CD4-positive, alpha-beta memory T cell (primary cell): ENCODE data around the gene SLC44A5. TPM values are rescaled to one million over a fixed set of nuclear protein-coding genes. Genes with fewer than 3 reads are reported as not detected.

Source experiments
- CTCF ChIA-PET: fragments of 350-600 bp; sonication (Branson Sonifier 250); formaldehyde crosslinking; loops from one replicate; lab custom pipeline; 2021; ENCODE audit warnings: inconsistent platforms; ENCODE audit not compliant: partially characterized antibody; lab: Charles Lee
- POLR2A ChIA-PET: fragments of 350-600 bp; sonication (Branson Sonifier 250); formaldehyde crosslinking; loops from one replicate; lab custom pipeline; 2021; ENCODE audit not compliant: partially characterized antibody; lab: Charles Lee
- DNase-seq, 5 donors: peaks; one replicate each; pipeline versions ENCODE4 v3.0.0 to v3.0.0-alpha.2; 2020 to 2022; ENCODE audit warnings: mixed read lengths in 1 of 5
- H3K27ac ChIP-seq: one replicate; pipeline ENCODE4 v1.7.0; 2013; ENCODE audit warnings: low read depth, low read length
- H3K27me3 ChIP-seq: 2 replicates; pipeline ENCODE4 v1.7.0; 2013; ENCODE audit warnings: mild to moderate bottlenecking, low read length, moderate library complexity; ENCODE audit not compliant: insufficient read depth
- H3K36me3 ChIP-seq: 2 replicates; pipeline ENCODE4 v1.7.0; 2013; ENCODE audit warnings: mild to moderate bottlenecking, low read length, moderate library complexity; ENCODE audit not compliant: insufficient read depth
- H3K4me1 ChIP-seq: 2 replicates; pipeline ENCODE4 v1.7.0; 2013; ENCODE audit warnings: mild to moderate bottlenecking, low read length, moderate library complexity; ENCODE audit not compliant: insufficient read depth
- H3K4me3 ChIP-seq, 2 donors: one replicate each; pipeline ENCODE4 v1.7.0; 2013; ENCODE audit warnings: low read length in 2 of 2, mild to moderate bottlenecking in 1 of 2
- H3K9me3 ChIP-seq, 2 donors: one replicate each; pipeline ENCODE4 v1.7.0; 2013; ENCODE audit warnings: low read length in 2 of 2, control low read depth in 1 of 2; ENCODE audit not compliant: control insufficient read depth in 1 of 2
- H3K27ac Mint-ChIP-seq, 7 donors: one replicate each; pipeline ENCODE4 v1.8.0; 2020 to 2021; ENCODE audit warnings: mixed read lengths in 7 of 7, mild to moderate bottlenecking in 6 of 7, inconsistent platforms in 3 of 7, moderate library complexity in 3 of 7
- H3K27me3 Mint-ChIP-seq, 2 donors: one replicate each; pipeline ENCODE4 v1.8.0; 2020 to 2021; ENCODE audit warnings: mixed read lengths in 2 of 2
- H3K36me3 Mint-ChIP-seq, 2 donors: one replicate each; pipeline ENCODE4 v1.8.0; 2020 to 2021; ENCODE audit warnings: mixed read lengths in 2 of 2, inconsistent platforms in 1 of 2, mild to moderate bottlenecking in 1 of 2
- H3K4me1 Mint-ChIP-seq, 4 donors: one replicate each; pipeline ENCODE4 v1.8.0; 2020 to 2021; ENCODE audit warnings: mixed read lengths in 4 of 4, mild to moderate bottlenecking in 1 of 4
- H3K4me3 Mint-ChIP-seq, 8 donors: one replicate each; pipeline ENCODE4 v1.8.0; 2020 to 2021; ENCODE audit warnings: mixed read lengths in 8 of 8, mild to moderate bottlenecking in 7 of 8, moderate library complexity in 6 of 8, inconsistent platforms in 3 of 8
- H3K9me3 Mint-ChIP-seq, 8 donors: one replicate each; pipeline ENCODE4 v1.8.0; 2020 to 2021; ENCODE audit warnings: mixed read lengths in 8 of 8, mild to moderate bottlenecking in 5 of 8, inconsistent platforms in 3 of 8, moderate library complexity in 1 of 8
- intact Hi-C: fragments of 100-400 bp; cut with micrococcal nuclease; formaldehyde crosslinking; loops from one replicate; pipeline ENCODE4 v1.15.1; 2023
- polyA plus RNA-seq, 2 donors: library from polyadenylated mRNA; unstranded; fragments of 300-500 nt; fragmentation: Illumina TruSeq; gene quantifications; one replicate each; pipeline ENCODE4 v1.2.3, GENCODE V29; 2021
- total RNA-seq, 2 experiments: library from RNA; stranded (reverse); gene quantifications; one replicate each; pipeline ENCODE4 v1.2.3, GENCODE V29; 2021

SLC44A5 gene
- total and polyA plus RNA-seq, 4 experiments from 2014 or later = 1.0 to 3.3 (median 3.0) TPM; not detected in 1

DNA sequence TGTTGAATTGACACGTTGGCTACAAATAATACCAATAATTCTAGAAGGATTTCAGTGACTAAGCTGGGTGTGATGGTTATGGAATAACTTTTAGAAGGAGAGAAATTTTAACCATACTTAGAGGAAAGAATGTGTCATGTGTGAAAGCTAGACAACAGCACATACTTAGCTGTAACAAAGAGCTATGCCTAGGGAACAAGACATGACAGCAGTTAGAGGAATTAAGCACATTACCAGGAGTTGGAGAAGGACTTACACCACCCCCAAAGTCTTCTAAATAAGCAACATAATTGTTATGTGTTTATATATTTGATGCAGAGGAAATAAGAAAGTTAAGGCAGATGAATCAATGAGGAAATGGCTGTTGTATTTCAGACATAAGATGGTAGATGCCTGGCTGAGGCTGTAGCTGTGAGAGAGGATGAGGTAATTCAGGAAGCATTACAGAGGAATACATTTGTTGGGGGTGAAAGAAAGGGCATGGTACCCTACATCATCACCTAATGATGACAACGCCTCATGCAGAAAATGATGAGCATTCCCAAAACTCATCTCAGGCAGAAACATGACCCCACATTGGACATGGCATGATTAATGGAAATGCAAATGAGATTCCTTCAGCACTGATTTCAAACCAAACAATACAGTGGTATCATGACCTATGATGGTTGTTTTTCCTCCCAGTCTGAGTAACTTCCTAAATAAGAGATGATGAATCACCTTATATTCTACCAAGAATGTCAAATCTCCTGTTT is 265.2 kb downstream of the SLC44A5 start:
- Mint-ChIP-seq H3K36me3 (no peaks in the 10 kb centered on the region), H3K27me3 (no peaks in the 10 kb centered on the region), H3K9me3 (peaks cover 0 to 9% (median 1%) of the 10 kb centered on the region in 8 donors), H3K4me3 (no peak overlapping the region), H3K4me1 (no peaks in the 10 kb centered on the region), H3K27ac (no peak overlapping the region)
- ChIA-PET CTCF (no interaction called here), POLR2A (no interaction called here)
- no peak overlapping the region for H3K27ac ChIP-seq
- no peaks in the 10 kb centered on the region for H3K27me3 ChIP-seq
- no peaks in the 10 kb centered on the region for H3K9me3 ChIP-seq
- no peak overlapping the region for H3K4me3 ChIP-seq
- intact Hi-C loops = no loop called here
- H3K4me1 ChIP-seq = no peaks in the 10 kb centered on the region
- no peak for DNase-seq
- no peaks in the 10 kb centered on the region for H3K36me3 ChIP-seq

DNA sequence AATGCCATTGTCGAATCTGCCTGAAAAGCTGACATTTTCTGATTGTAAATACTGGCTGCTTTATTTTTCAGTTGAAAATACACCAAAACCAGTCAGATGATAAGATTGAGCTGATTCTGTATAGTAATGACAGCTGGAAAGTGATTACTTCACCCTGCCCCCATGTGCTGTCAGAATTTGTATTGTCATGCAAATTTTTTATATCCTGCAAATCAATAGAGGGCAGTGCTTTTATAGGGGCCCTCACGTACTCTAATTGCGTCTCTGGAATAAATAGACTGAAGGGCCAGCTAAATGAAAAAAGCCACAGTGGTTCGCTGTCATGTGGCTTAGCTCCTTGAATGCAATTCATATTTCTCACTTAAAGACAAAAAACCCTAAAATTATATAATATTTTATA is 268.1 kb downstream of the SLC44A5 start:
- Histone ChIP-seq H3K4me1 (no peaks in the 10 kb centered on the region), H3K4me3 (no peak overlapping the region), H3K27me3 (no peaks in the 10 kb centered on the region), H3K9me3 (no peaks in the 10 kb centered on the region), H3K36me3 (no peaks in the 10 kb centered on the region), H3K27ac (no peak overlapping the region)
- Mint-ChIP-seq H3K9me3 (peaks cover 0 to 9% (median 1%) of the 10 kb centered on the region in 8 donors), H3K36me3 (no peaks in the 10 kb centered on the region), H3K27ac (no peak overlapping the region), H3K4me1 (no peaks in the 10 kb centered on the region), H3K27me3 (no peaks in the 10 kb centered on the region), H3K4me3 (no peak overlapping the region)
- POLR2A ChIA-PET = no interaction called here
- no peak for DNase-seq
- CTCF ChIA-PET = no interaction called here
- intact Hi-C loops = no loop called here

DNA sequence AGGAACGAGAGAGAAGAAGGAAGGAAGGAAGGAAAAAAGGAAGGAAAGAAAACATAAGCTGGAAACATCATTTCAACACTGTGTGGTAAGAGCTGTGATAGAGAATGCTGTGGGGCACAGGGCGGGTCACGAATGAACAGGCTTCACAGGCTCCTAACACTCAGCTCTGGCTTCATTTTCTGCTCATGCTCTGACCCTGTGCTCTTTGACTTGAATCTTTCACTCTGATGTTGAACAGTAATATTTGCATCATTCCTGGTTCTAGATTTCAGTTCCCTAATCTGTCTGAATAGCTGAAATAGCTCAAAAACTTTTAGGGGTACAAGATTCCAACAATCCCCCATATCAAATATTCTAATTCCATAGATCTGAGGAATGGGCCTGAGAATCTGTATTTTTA is 269.4 kb downstream of the SLC44A5 start:
- DNase-seq = no peak
- Mint-ChIP-seq H3K27me3 (no peaks in the 10 kb centered on the region), H3K9me3 (peaks cover 0 to 5% (median under 1%) of the 10 kb centered on the region in 8 donors), H3K36me3 (no peaks in the 10 kb centered on the region), H3K4me3 (no peak overlapping the region), H3K4me1 (no peaks in the 10 kb centered on the region), H3K27ac (no peak overlapping the region)
- H3K27ac ChIP-seq = no peak overlapping the region
- POLR2A ChIA-PET = no interaction called here
- H3K27me3 ChIP-seq = no peaks in the 10 kb centered on the region
- H3K9me3 ChIP-seq = no peaks in the 10 kb centered on the region
- intact Hi-C loops = no loop called here
- CTCF ChIA-PET = no interaction called here
- H3K36me3 ChIP-seq = no peaks in the 10 kb centered on the region
- H3K4me3 ChIP-seq = no peak overlapping the region
- no peaks in the 10 kb centered on the region for H3K4me1 ChIP-seq

- no peaks in the 10 kb centered on the region for H3K4me1 ChIP-seq
- intact Hi-C loops = no loop called here
- H3K36me3 Mint-ChIP-seq = no peaks in the 10 kb centered on the region
- H3K4me1 Mint-ChIP-seq = no peaks in the 10 kb centered on the region
- H3K27ac Mint-ChIP-seq = no peak overlapping the region
- ChIA-PET POLR2A (no interaction called here), CTCF (no interaction called here)
- H3K27me3 ChIP-seq = no peaks in the 10 kb centered on the region
- H3K4me3 ChIP-seq = no peak overlapping the region
- H3K9me3 ChIP-seq = no peaks in the 10 kb centered on the region
- no peak overlapping the region for H3K4me3 Mint-ChIP-seq
- no peaks in the 10 kb centered on the region for H3K36me3 ChIP-seq
- no peaks in the 10 kb centered on the region for H3K27me3 Mint-ChIP-seq
- peaks cover 0 to 3% (median under 1%) of the 10 kb centered on the region in 8 donors for H3K9me3 Mint-ChIP-seq
- no peak for DNase-seq
- no peak overlapping the region for H3K27ac ChIP-seq
These were observed 272.1 kb downstream of the SLC44A5 start for GRCh38 chr1:75338616-75339483.

- Histone ChIP-seq H3K4me3 (no peak overlapping the region), H3K27me3 (no peaks in the 10 kb centered on the region), H3K4me1 (no peaks in the 10 kb centered on the region), H3K9me3 (no peaks in the 10 kb centered on the region), H3K27ac (no peak overlapping the region), H3K36me3 (no peaks in the 10 kb centered on the region)
- Mint-ChIP-seq H3K27ac (no peak overlapping the region), H3K36me3 (no peaks in the 10 kb centered on the region), H3K27me3 (no peaks in the 10 kb centered on the region), H3K4me1 (no peaks in the 10 kb centered on the region), H3K4me3 (no peak overlapping the region), H3K9me3 (peaks cover 0 to 3% (median 0%) of the 10 kb centered on the region in 8 donors)
- ChIA-PET POLR2A (no interaction called here), CTCF (no interaction called here)
- intact Hi-C loops = no loop called here
- DNase-seq = no peak
These were observed 276.0 kb downstream of the SLC44A5 start for GRCh38 chr1:75334876-75335389.

DNA sequence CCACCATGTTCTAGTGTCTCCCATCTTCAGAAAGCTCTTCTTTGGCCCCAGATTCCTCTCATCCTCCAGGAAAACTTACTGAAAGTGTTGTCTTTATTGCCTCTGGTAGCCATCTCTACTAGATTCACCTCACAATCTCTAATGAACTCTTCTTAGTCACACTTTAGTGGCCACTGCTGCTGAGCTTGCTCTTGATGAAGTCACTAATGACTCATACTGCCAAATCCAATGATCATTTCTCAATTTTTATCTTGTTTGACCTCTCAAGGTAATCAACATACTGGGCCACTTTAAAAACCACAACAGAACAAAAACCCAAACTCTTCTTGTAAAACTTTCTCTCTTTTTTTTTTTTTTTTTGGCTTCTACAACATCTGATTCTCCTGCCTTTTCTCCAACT is 280.3 kb downstream of the SLC44A5 start:
- Histone ChIP-seq H3K4me1 (no peaks in the 10 kb centered on the region), H3K27ac (no peak overlapping the region), H3K4me3 (no peak overlapping the region), H3K9me3 (no peaks in the 10 kb centered on the region), H3K27me3 (no peaks in the 10 kb centered on the region), H3K36me3 (no peaks in the 10 kb centered on the region)
- Mint-ChIP-seq H3K27ac (no peak overlapping the region), H3K36me3 (no peaks in the 10 kb centered on the region), H3K4me1 (no peaks in the 10 kb centered on the region), H3K27me3 (no peaks in the 10 kb centered on the region), H3K4me3 (no peak overlapping the region), H3K9me3 (peaks cover 0 to 3% (median 0%) of the 10 kb centered on the region in 8 donors)
- POLR2A ChIA-PET = no interaction called here
- DNase-seq = no peak
- CTCF ChIA-PET = no interaction called here
- intact Hi-C loops = no loop called here

GRCh38 chr1:75328691-75329090 is 282.2 kb downstream of the SLC44A5 start:
- no peaks in the 10 kb centered on the region for H3K9me3 ChIP-seq
- Mint-ChIP-seq H3K4me1 (no peaks in the 10 kb centered on the region), H3K9me3 (peaks cover 0 to 6% (median 0%) of the 10 kb centered on the region in 8 donors), H3K27ac (no peak overlapping the region), H3K27me3 (no peaks in the 10 kb centered on the region), H3K36me3 (no peaks in the 10 kb centered on the region), H3K4me3 (no peak overlapping the region)
- H3K36me3 ChIP-seq = no peaks in the 10 kb centered on the region
- no peaks in the 10 kb centered on the region for H3K27me3 ChIP-seq
- ChIA-PET CTCF (interaction anchor here (0.8 kb wide), 1 partner anchor 9 kb away, joined by 3 read pairs; no protein-coding TSS in a partner anchor), POLR2A (no interaction called here)
- no peak for DNase-seq
- H3K4me3 ChIP-seq = no peak overlapping the region
- intact Hi-C loops = no loop called here
- no peak overlapping the region for H3K27ac ChIP-seq
- H3K4me1 ChIP-seq = no peaks in the 10 kb centered on the region
